Measurements from ENCODE around the gene ABCC2.

DNA sequence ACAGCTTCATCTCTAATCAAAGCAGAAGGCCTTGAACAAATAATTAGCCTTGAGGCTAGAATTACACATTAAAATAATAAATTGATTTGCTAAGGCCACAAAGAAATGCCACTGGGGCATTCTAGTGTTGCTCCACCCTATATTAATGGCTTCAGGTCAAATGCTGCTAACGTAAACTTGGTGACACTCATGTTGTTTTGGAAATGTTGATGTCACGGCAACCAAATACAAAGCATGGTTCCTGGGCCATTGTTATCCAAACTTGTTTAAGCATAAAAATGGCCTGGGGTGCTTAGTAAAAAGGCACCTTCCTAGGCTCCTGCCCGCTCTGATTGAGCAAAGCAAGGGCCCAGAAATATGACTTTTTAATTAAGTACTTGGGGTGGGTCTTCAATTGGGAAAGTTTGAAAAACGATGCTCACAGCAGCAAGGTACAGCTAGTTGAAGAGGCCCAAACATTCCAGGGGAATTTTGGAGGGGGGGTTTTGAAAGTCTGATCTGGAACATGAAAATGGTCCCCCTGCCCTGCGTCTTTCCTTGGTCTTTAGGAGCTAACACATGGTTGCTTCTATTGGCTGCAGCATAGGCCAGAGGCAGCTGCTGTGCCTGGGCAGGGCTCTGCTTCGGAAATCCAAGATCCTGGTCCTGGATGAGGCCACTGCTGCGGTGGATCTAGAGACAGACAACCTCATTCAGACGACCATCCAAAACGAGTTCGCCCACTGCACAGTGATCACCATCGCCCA lies 67.8 kb downstream of the ABCC2 start:
- TF ChIP-seq, protein P1, sequence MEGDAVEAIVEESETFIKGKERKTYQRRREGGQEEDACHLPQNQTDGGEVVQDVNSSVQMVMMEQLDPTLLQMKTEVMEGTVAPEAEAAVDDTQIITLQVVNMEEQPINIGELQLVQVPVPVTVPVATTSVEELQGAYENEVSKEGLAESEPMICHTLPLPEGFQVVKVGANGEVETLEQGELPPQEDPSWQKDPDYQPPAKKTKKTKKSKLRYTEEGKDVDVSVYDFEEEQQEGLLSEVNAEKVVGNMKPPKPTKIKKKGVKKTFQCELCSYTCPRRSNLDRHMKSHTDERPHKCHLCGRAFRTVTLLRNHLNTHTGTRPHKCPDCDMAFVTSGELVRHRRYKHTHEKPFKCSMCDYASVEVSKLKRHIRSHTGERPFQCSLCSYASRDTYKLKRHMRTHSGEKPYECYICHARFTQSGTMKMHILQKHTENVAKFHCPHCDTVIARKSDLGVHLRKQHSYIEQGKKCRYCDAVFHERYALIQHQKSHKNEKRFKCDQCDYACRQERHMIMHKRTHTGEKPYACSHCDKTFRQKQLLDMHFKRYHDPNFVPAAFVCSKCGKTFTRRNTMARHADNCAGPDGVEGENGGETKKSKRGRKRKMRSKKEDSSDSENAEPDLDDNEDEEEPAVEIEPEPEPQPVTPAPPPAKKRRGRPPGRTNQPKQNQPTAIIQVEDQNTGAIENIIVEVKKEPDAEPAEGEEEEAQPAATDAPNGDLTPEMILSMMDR (IDR thresholded peaks at IDR 0.05), result no peak
- TF ChIP-seq POLR2A (IDR thresholded peaks at IDR 0.05), result no peak
